Endothelial cell of coronary artery (primary cell): Measurements from ENCODE around the gene LRCH3. TPM values are rescaled to one million over a fixed set of nuclear protein-coding genes. Genes with fewer than 3 reads are reported as not detected.

Experiments used
- total RNA-seq: library from RNA; depleted of rRNA; stranded (reverse); fragments of >200 nt; gene quantifications from 2 replicates; pipeline ENCODE4 v1.2.3, GENCODE V29; 2014

The LRCH3 gene
- total RNA-seq = 41.4 and 63.6 TPM in 2 replicates

GRCh38 chr3:197791113-197791891, at the start of gene LRCH3:
TSS of gene LRCH3 (plus strand) at chr3:197791254. CDS start at chr3:197791279, 25 bp downstream.

GRCh38 chr3:197749601-197750395, 41.3 kb upstream of the LRCH3 start, which contains the start of gene FYTTD1:
TSS of gene FYTTD1 (plus strand) at chr3:197749883. CDS start at chr3:197749972, 89 bp downstream.

Other genes with a start within 250 kb of the LRCH3 start
- gene BDH1, start 235.3 kb upstream of the LRCH3 start, total RNA-seq = 0.94 and 4.1 TPM in 2 replicates
- gene RUBCN, start 54.4 kb upstream of the LRCH3 start, total RNA-seq = 7.8 and 8.7 TPM in 2 replicates
- gene FYTTD1, start 41.4 kb upstream of the LRCH3 start, total RNA-seq = 37.2 and 41.5 TPM in 2 replicates
- 674 and 882 TPM in 2 replicates for gene RPL35A, start 158.9 kb downstream of the LRCH3 start, total RNA-seq
- 5.1 and 5.4 TPM in 2 replicates for gene LMLN, start 169.0 kb downstream of the LRCH3 start, total RNA-seq